Stimulated activated CD8-positive, alpha-beta memory T cell treated with anti-CD3 and anti-CD28 coated beads, Interleukin-7, amount 100 ng/mL, for 1 hour (primary cell): Measurements from ENCODE around the gene WDFY1.

Source experiments
- DNase-seq, 2 donors: peaks; one replicate each; pipeline ENCODE4 v3.0.0-alpha.2; 2020; ENCODE audit warnings: low read depth in 2 of 2

WDFY1 gene

GRCh38 chr2:223930103-223930976 lies 14.8 kb downstream of the WDFY1 start:
- no peak for DNase-seq

GRCh38 chr2:223929571-223930102 lies 15.5 kb downstream of the WDFY1 start:
- DNase-seq, result no peak

GRCh38 chr2:223928113-223929006 lies 16.8 kb downstream of the WDFY1 start:
- DNase-seq, result no peak

GRCh38 chr2:223925106-223925505 lies 20.0 kb downstream of the WDFY1 start:
- DNase-seq, result no peak

- no peak for DNase-seq
Measured at GRCh38 chr2:223923976-223924375, 21.2 kb downstream of the WDFY1 start.

- DNase-seq, result no peak
Measured at GRCh38 chr2:223922308-223922707, 22.8 kb downstream of the WDFY1 start.

GRCh38 chr2:223921204-223921603 lies 23.9 kb downstream of the WDFY1 start:
- no peak for DNase-seq

GRCh38 chr2:223920109-223920508 lies 25.0 kb downstream of the WDFY1 start:
- DNase-seq, result no peak

GRCh38 chr2:223918671-223919134 lies 26.4 kb downstream of the WDFY1 start:
- DNase-seq, result no peak

- DNase-seq, result no peak
Measured at GRCh38 chr2:223916181-223916920, 28.8 kb downstream of the WDFY1 start.

- DNase-seq, result no peak
Measured at GRCh38 chr2:223915071-223915470, 30.1 kb downstream of the WDFY1 start.

GRCh38 chr2:223914324-223914723 lies 30.8 kb downstream of the WDFY1 start:
- DNase-seq, result no peak

GRCh38 chr2:223909001-223909741 lies 36.0 kb downstream of the WDFY1 start:
- no peak for DNase-seq

GRCh38 chr2:223908304-223908998 lies 36.7 kb downstream of the WDFY1 start:
- DNase-seq, result no peak

- DNase-seq, result no peak
Measured at GRCh38 chr2:223905996-223906395, 39.1 kb downstream of the WDFY1 start.

GRCh38 chr2:223901854-223902253 lies 43.3 kb downstream of the WDFY1 start:
- DNase-seq, result no peak

- no peak for DNase-seq
Measured at GRCh38 chr2:223901311-223901710, 43.8 kb downstream of the WDFY1 start.

- DNase-seq, result no peak
Measured at GRCh38 chr2:223900531-223900930, 44.6 kb downstream of the WDFY1 start.

GRCh38 chr2:223900066-223900465 lies 45.1 kb downstream of the WDFY1 start:
- no peak for DNase-seq

GRCh38 chr2:223897669-223898330 lies 47.3 kb downstream of the WDFY1 start:
- DNase-seq, result no peak
